Activated CD4-positive, alpha-beta T cell treated with anti-CD3 and anti-CD28 coated beads, Interleukin-2, amount 10 ng/mL, durations not matched to agents 24 days and 14 days (primary cell): ENCODE data around the gene SCYGR8. TPM values are rescaled to one million over a fixed set of nuclear protein-coding genes. Genes with fewer than 3 reads are reported as not detected.
"Not testable (repeated sequence)": the region's sequence is repeated elsewhere in the genome, so short reads cannot be mapped to it uniquely, and the experiment has no call there.

Experiments used
- DNase-seq: peaks from one replicate; pipeline ENCODE4 v3.0.0; 2022
- H3K27ac Mint-ChIP-seq: one replicate; pipeline ENCODE4 v1.8.0; 2022; ENCODE audit warnings: mild to moderate bottlenecking, mixed read lengths
- H3K27me3 Mint-ChIP-seq: one replicate; pipeline ENCODE4 v1.8.0; 2022; ENCODE audit warnings: mixed read lengths
- H3K36me3 Mint-ChIP-seq: one replicate; pipeline ENCODE4 v1.8.0; 2022; ENCODE audit warnings: low read depth, mild to moderate bottlenecking, mixed read lengths
- H3K4me1 Mint-ChIP-seq: one replicate; pipeline ENCODE4 v1.8.0; 2021; ENCODE audit warnings: mixed read lengths
- H3K4me3 Mint-ChIP-seq: one replicate; pipeline ENCODE4 v1.8.0; 2022; ENCODE audit warnings: mild to moderate bottlenecking, moderate library complexity, mixed read lengths
- H3K9me3 Mint-ChIP-seq: one replicate; pipeline ENCODE4 v1.8.0; 2021; ENCODE audit warnings: mixed read lengths
- intact Hi-C: fragments of 100-400 bp; cut with micrococcal nuclease; formaldehyde crosslinking; loops from one replicate; pipeline ENCODE4 v1.15.1; 2023
- total RNA-seq: library from RNA; stranded (reverse); gene quantifications from 2 replicates; pipeline ENCODE4 v1.2.3, GENCODE V29; 2022

Gene SCYGR8
- total RNA-seq, 1 donor from 2014 or later, result not detected

GRCh38 chr2:227724394-227725039 lies 21.2 kb upstream of the SCYGR8 start, which contains the start of gene SCYGR6:
Gene SCYGR6, minus strand, starts transcription at chr2:227724757. Its CDS starts 0 bp downstream, at chr2:227724757.
- Mint-ChIP-seq H3K36me3 (no peaks in the 10 kb centered on the region), H3K9me3 (no peaks in the 10 kb centered on the region), H3K27ac (no peak within 1 kb of the TSS), H3K4me1 (no peaks in the 10 kb centered on the region), H3K4me3 (no peak within 1 kb of the TSS), H3K27me3 (peaks cover 3% of the 10 kb centered on the region)
- no peak for DNase-seq
- intact Hi-C loops, result no loop called here

GRCh38 chr2:227728035-227728434 lies 17.7 kb upstream of the SCYGR8 start, which contains the start of gene SCYGR7:
Gene SCYGR7, plus strand, starts transcription at chr2:227728335. Its CDS starts 0 bp downstream, at chr2:227728335.
- H3K27me3 Mint-ChIP-seq, result peaks cover 4% of the 10 kb centered on the region
- no peaks in the 10 kb centered on the region for H3K9me3 Mint-ChIP-seq
- no peak for DNase-seq
- intact Hi-C loops, result no loop called here
- no peak within 1 kb of the TSS for H3K4me3 Mint-ChIP-seq
- H3K4me1 Mint-ChIP-seq, result no peaks in the 10 kb centered on the region
- no peak within 1 kb of the TSS for H3K27ac Mint-ChIP-seq
- H3K36me3 Mint-ChIP-seq, result no peaks in the 10 kb centered on the region

GRCh38 chr2:227739351-227739750 lies 6.3 kb upstream of the SCYGR8 start:
- H3K27me3 Mint-ChIP-seq, result no peaks in the 10 kb centered on the region
- no peak overlapping the region for H3K27ac Mint-ChIP-seq
- no peaks in the 10 kb centered on the region for H3K4me1 Mint-ChIP-seq
- no peak overlapping the region for H3K4me3 Mint-ChIP-seq
- H3K9me3 Mint-ChIP-seq, result no peaks in the 10 kb centered on the region
- H3K36me3 Mint-ChIP-seq, result no peaks in the 10 kb centered on the region
- intact Hi-C loops, result no loop called here
- no peak for DNase-seq

GRCh38 chr2:227740705-227741104 lies 5.0 kb upstream of the SCYGR8 start:
- H3K27me3 Mint-ChIP-seq, H3K27ac Mint-ChIP-seq, H3K9me3 Mint-ChIP-seq, H3K36me3 Mint-ChIP-seq, intact Hi-C loops, H3K4me3 Mint-ChIP-seq, DNase-seq, H3K4me1 Mint-ChIP-seq: not testable (repeated sequence)

GRCh38 chr2:227748079-227748478 lies 2.4 kb downstream of the SCYGR8 start:
- Mint-ChIP-seq H3K4me3 (no peak overlapping the region), H3K27me3 (peaks cover under 1% of the 10 kb centered on the region), H3K9me3 (no peaks in the 10 kb centered on the region), H3K36me3 (no peaks in the 10 kb centered on the region), H3K4me1 (no peaks in the 10 kb centered on the region), H3K27ac (no peak overlapping the region)
- intact Hi-C loops, result no loop called here
- no peak for DNase-seq

GRCh38 chr2:227756261-227756660 lies 10.6 kb downstream of the SCYGR8 start:
- intact Hi-C loops, DNase-seq, H3K4me1 Mint-ChIP-seq, H3K36me3 Mint-ChIP-seq, H3K27ac Mint-ChIP-seq, H3K9me3 Mint-ChIP-seq, H3K27me3 Mint-ChIP-seq, H3K4me3 Mint-ChIP-seq: not testable (repeated sequence)

- Mint-ChIP-seq H3K27ac (no peak overlapping the region), H3K4me3 (no peak overlapping the region), H3K36me3 (no peaks in the 10 kb centered on the region), H3K9me3 (no peaks in the 10 kb centered on the region), H3K4me1 (no peaks in the 10 kb centered on the region), H3K27me3 (no peaks in the 10 kb centered on the region)
- DNase-seq, result no peak
- intact Hi-C loops, result loop anchor here (10.0 kb wide), 1 partner anchor 285 kb away; the partner anchor contains the start of gene AGFG1
Observed at GRCh38 chr2:227759411-227760118, 13.9 kb downstream of the SCYGR8 start.

GRCh38 chr2:227761740-227762476 lies 16.2 kb downstream of the SCYGR8 start:
- Mint-ChIP-seq H3K9me3 (no peaks in the 10 kb centered on the region), H3K27ac (no peak overlapping the region), H3K36me3 (no peaks in the 10 kb centered on the region), H3K4me3 (no peak overlapping the region), H3K4me1 (no peaks in the 10 kb centered on the region), H3K27me3 (no peaks in the 10 kb centered on the region)
- intact Hi-C loops, result loop anchor here (10.0 kb wide), 1 partner anchor 287 kb away; the partner anchor contains the start of gene AGFG1
- DNase-seq, result no peak

- no peak for DNase-seq
- no peaks in the 10 kb centered on the region for H3K9me3 Mint-ChIP-seq
- H3K27ac Mint-ChIP-seq, result no peak overlapping the region
- no peaks in the 10 kb centered on the region for H3K27me3 Mint-ChIP-seq
- H3K4me1 Mint-ChIP-seq, result no peaks in the 10 kb centered on the region
- intact Hi-C loops, result loop anchor here (1.0 to 10.0 kb wide), 5 partner anchors 107 to 636 kb away; partner anchors contain the start of gene AGFG1
- no peaks in the 10 kb centered on the region for H3K36me3 Mint-ChIP-seq
- H3K4me3 Mint-ChIP-seq, result no peak overlapping the region
Observed at GRCh38 chr2:227765788-227766372, 20.2 kb downstream of the SCYGR8 start.

- Mint-ChIP-seq H3K4me1 (no peaks in the 10 kb centered on the region), H3K36me3 (no peaks in the 10 kb centered on the region), H3K27me3 (no peaks in the 10 kb centered on the region), H3K27ac (no peak overlapping the region), H3K4me3 (no peak overlapping the region), H3K9me3 (no peaks in the 10 kb centered on the region)
- peak; percentile 85 for DNase-seq
- intact Hi-C loops, result loop anchor here (1.0 to 10.0 kb wide), 5 partner anchors 108 to 636 kb away; partner anchors contain the start of gene AGFG1
Observed at GRCh38 chr2:227766373-227766883, 20.7 kb downstream of the SCYGR8 start.

- no peaks in the 10 kb centered on the region for H3K36me3 Mint-ChIP-seq
- no peaks in the 10 kb centered on the region for H3K27me3 Mint-ChIP-seq
- intact Hi-C loops, result loop anchor here (2.0 to 10.0 kb wide), 3 partner anchors 109 to 529 kb away; partner anchors contain the start of gene AGFG1
- DNase-seq, result no peak
- H3K27ac Mint-ChIP-seq, result no peak overlapping the region
- H3K4me3 Mint-ChIP-seq, result no peak overlapping the region
- H3K9me3 Mint-ChIP-seq, result no peaks in the 10 kb centered on the region
- no peaks in the 10 kb centered on the region for H3K4me1 Mint-ChIP-seq
Observed at GRCh38 chr2:227767830-227768229, 22.1 kb downstream of the SCYGR8 start.

- H3K36me3 Mint-ChIP-seq, result no peaks in the 10 kb centered on the region
- intact Hi-C loops, result no loop called here
- no peaks in the 10 kb centered on the region for H3K27me3 Mint-ChIP-seq
- no peak for DNase-seq
- no peak overlapping the region for H3K27ac Mint-ChIP-seq
- H3K4me3 Mint-ChIP-seq, result no peak overlapping the region
- H3K4me1 Mint-ChIP-seq, result peaks cover 4% of the 10 kb centered on the region
- no peaks in the 10 kb centered on the region for H3K9me3 Mint-ChIP-seq
Observed at GRCh38 chr2:227772197-227772661, 26.5 kb downstream of the SCYGR8 start.

- no peak for DNase-seq
- intact Hi-C loops, result no loop called here
- Mint-ChIP-seq H3K9me3 (no peaks in the 10 kb centered on the region), H3K27ac (no peak overlapping the region), H3K36me3 (no peaks in the 10 kb centered on the region), H3K4me1 (peaks cover 4% of the 10 kb centered on the region), H3K27me3 (no peaks in the 10 kb centered on the region), H3K4me3 (no peak overlapping the region)
Observed at GRCh38 chr2:227772932-227773331, 27.2 kb downstream of the SCYGR8 start.
